ENCODE data around the gene ILKAP.

ILKAP gene, protein sequence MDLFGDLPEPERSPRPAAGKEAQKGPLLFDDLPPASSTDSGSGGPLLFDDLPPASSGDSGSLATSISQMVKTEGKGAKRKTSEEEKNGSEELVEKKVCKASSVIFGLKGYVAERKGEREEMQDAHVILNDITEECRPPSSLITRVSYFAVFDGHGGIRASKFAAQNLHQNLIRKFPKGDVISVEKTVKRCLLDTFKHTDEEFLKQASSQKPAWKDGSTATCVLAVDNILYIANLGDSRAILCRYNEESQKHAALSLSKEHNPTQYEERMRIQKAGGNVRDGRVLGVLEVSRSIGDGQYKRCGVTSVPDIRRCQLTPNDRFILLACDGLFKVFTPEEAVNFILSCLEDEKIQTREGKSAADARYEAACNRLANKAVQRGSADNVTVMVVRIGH

DNA sequence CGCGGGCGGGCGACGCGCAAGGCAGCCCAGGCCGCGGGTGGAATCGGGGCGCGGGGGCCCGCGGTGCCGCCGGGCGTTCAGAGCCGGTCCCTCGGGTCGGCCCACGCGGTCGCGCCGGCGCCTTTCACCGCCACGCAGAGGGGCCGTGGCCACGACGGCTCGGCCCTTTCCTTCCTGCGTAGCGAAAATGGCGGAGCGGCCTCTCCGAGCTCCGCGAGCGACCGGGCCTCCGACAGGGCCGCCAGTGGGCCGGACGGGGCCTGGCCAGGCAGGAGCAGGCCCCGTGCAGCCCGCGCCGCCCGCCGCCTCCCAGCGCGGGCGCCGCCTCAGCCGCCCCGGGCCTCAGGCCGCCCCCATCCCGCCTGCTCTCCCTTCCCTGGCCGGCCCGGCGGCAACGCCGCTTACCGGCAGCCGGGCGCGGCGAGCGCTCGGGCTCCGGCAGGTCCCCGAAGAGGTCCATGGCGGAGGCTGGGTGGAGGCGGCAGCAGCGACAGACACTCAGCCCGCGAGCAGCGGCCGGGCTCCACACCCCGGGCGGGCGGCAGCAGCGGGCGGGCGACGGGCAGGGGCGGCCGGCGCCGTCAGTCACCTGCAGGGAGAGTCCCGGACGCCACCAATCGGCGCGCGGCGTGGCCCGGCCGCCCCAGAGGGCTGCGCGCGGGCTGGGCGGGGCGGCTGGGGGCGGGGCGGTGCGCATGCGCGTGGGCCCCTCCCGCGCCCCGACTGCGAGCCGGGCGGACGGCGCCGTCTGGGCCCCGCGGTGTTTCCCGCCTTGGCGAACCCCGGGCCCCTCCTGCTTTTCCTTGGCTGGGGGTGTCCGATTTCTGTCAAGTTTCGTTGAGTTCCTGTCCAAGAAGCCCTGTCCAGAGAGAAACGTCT lies at the start of gene ILKAP:
Gene ILKAP (minus strand): TSS at position 602 of the 879 bp plus-strand sequence. CDS start 142 bp downstream, at position 460.
- peak; percentile 79 to 86 for DNase-seq (ENCODE audit: low read depth in 2 of 2)

DNA sequence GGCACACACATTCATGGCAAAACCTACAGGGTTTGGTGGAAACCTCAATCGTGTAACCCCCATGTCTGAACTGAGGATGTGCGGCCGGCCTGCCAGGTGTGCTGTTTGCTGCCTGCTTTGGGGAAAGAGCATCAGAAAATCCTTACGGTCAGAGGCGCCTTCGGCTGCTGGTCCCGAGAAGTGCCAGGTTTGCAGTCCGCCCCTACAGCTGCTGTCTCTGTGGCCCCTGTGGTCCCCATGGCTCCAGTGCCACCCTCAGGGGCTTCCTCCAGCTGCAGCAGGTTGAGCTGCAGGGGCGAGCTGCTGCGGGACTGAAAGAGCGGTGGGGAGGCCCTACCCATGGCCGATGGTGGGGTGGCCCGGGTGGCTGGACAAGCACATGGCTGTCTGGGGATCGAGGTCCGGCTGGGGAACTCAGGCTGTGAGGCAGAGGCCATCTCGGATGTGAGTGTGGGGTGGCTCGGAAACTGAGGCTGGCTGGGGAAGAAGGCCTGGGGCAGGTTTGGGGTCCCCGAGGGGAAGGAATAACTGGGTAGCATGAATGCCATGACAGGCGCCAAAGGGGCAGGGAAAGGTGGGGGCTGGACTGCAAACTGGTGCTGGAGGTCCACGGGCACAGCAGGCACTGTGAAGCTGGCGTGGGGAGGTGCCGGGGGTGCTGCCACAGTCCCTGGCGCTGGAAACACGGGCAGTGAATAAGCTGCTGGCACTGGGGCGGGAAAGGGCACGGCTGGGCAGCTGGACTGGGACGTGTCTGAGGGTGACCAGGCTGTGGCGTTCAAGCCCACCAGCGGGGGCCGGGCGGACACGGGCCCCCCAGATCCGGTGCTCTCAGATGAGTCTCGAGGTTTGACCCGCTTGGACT lies 49.5 kb upstream of the ILKAP start:
- no peak for DNase-seq (ENCODE audit: low read depth in 2 of 2)

DNA sequence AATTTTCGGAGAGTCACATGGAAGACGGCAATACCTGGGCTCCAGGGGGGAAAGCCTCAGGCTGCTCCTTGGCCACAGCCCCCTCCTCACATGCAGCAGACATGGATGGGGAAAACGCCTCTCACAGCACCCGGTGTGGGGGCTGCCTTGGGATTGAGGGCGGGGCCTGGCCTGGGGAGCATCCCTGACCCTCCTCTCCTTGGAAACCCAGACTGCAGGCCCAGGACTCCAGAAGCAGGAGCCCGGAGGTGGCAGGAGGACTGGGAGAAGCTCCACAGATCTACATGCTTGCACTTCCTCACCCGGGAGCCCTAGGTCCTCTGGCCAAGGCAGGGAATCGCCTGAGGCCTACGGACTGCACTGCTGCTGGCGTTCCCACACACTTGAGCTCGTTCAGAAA lies 48.5 kb upstream of the ILKAP start:
- DNase-seq (ENCODE audit: low read depth in 2 of 2), result no peak

DNA sequence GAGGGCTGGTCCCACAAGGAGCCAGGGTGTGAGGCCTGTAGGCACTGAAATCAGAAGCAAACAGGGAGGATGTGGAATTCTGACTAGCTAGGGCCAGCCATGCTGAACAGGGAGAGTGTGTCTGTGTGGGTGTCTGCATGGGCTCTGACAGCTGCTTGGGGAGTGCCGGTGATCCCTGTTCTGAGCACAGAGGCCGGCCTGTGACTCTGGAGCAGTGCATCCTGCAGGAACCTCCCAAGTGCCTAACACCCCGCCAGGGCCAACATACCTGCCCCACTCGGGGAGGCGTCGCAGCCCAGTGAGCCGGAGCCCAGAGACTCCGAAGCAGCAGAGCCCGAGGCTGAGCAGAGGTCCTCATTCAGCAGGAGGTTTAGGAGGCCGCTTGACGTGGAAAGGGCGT lies 47.8 kb upstream of the ILKAP start:
- DNase-seq (ENCODE audit: low read depth in 2 of 2), result no peak

DNA sequence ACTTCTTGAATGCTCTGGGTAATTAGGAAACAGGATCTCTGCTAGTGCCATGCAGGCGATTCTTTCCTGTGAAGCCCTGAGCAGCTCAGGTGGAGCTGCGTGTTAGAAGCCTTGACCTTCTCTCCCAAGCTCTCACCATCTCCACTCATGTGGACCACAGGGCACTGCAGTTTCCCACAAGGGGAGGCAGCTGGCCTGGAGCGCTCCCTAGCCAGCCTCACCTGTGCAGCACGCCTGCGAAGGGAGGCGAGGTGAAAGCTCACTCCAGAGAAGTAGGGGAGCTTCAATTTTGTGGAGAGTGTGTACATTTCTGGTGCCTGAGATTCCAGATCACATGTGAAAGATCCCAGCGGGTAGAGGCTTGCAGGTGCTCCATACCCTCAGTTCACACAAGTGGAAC lies 47.4 kb upstream of the ILKAP start:
- no peak for DNase-seq (ENCODE audit: low read depth in 2 of 2)

DNA sequence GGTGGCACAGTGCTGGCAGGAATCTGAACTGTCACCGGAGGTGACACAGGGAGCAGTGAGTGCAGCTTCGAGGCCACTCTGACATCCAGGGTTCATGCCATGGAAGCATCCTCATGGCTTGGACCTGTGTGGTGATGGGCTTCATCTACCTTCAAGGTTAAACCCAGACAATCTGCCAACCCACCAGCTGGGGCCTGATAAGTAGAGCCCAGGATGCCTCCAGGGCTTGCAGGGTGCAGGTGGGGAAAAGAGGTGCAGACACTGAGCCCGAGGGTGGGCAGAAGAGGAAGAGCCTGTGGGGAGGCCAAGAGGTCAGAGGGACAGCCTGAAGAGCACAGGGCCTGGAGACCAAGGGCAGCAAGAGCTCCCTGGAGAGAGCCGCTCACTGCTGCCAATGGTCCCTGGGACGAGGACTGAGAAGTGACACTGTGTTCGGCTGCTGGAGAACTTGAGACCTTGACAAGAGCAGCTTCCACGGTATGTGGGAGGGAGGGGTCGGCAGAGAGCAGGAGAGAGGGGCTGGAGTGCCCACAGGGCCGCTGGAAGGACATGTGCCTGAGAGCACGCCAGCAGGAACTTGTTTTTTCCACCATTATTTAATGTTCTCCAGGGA lies 44.5 kb upstream of the ILKAP start:
- DNase-seq (ENCODE audit: low read depth in 2 of 2), result no peak

DNA sequence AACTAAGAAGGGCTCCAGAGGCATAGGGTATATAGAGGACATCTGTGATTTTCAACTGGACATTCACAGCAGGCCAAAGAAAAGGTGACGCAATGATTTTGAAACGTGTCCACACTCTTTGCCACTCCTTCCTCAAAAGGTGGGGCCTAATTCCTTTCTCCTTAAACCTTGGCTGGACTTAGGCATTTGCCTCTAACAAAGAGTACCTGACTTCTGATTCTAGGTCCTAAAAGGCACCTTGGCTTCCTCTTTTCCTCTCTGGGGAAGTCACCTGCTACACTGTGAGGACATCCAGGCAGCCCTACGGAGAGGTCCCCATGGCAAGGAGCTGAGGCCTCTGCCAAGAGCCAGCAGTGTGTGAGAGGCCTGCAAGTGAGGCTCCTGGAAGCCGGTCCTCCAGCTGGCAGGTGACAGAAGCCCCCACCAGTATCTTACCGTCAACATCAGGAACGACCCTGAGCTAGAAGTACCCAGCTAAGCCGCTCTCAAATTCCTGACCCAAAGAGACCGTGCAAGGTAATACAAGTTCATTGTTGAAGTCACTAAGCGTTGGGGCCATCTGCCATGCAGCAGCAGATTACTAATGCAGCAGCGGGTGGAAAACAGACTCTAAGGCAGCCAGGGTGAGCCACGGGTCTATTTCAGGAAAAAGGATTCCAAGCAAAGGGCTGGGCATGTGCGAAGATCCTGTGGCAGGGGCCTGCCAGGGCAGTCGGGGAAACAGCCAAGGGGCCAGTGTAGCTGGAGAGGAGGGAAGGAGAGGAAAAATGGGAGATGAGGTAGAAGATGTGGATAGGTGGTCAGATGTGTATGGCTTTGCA lies 43.7 kb upstream of the ILKAP start:
- DNase-seq (ENCODE audit: low read depth in 2 of 2), result no peak

DNA sequence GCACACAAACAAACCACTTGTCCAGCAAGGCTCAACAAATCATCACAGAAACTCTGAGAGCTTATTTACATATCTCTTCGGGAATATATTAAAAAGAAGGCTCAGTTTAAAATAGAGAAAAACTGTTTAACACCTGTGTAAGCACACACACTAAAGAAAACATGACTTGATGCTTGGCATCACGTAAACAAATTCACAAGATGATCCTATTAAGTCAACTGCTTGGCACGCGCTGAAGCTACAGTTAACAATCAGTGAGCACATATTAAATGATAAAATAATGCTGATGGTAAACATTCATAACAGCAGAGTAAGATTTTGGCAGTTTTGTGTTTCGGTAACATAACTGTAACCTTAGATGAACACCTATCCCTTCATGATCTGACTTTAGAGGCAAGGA lies 40.7 kb upstream of the ILKAP start:
- DNase-seq (ENCODE audit: low read depth in 2 of 2), result no peak

DNA sequence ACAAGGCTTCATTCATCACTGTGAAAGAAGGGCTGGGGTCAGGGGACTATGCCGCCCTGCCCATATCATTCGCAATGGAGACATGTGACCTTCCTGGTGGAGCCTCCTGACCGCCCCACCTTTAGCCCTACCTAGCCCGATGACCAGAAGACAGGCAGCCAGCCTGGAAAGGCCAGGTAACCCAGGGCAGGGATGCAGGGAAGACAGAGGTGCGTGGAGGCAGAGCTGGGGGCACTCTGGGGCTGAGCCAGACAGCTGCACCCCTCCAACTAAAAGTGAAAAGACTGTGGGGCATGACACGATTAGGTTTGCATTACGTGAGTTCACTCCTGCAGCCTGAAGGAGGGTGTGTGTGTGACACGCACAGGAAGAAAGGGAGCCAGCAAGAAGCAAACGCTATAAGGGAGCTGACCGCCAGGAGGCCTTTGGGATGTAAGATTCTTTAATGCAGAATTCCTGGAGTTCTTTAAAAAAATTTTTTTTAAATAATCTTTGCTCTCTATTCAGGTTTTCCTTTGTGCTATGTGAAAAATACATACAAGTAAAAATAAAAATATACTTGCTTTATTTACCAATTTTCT lies 40.1 kb upstream of the ILKAP start:
- no peak for DNase-seq (ENCODE audit: low read depth in 2 of 2)

DNA sequence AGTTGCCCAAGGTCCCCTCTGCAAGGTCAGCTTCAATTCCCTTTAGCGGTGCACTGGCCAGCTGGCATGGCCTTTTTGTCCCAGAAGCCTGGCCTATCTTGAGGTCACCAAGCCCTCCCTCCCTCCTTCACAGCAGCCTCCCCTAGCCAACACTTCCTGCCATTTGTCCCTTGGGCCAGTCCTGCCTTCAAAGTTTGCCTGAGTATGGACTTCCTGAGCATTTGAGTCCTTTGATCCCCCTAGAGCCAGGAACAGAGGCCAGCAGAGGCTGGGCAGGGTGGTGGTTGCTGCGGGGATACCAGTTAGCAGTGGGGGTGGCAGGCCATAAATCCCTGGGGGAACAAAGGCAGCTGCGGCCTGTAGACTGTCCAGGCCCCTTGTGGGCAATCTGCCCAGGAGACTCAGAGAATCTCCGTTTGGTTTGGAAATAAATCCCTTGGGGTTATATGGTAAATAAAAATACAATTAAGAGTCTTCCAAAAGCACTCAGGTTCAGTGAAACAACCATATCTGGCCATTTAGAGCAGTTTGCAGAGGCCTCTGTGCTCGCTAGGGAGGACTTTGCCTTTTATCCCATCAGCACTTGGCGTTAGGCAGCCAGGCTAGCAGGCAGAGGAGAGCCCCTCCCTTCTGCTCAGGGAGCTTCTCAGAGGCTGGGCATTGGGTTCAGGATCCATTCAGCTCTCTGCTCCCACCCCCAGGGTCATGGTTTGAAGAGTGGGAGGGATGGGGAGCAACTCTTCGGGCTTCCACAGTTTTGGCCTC lies 39.4 kb upstream of the ILKAP start:
- no peak for DNase-seq (ENCODE audit: low read depth in 2 of 2)

DNA sequence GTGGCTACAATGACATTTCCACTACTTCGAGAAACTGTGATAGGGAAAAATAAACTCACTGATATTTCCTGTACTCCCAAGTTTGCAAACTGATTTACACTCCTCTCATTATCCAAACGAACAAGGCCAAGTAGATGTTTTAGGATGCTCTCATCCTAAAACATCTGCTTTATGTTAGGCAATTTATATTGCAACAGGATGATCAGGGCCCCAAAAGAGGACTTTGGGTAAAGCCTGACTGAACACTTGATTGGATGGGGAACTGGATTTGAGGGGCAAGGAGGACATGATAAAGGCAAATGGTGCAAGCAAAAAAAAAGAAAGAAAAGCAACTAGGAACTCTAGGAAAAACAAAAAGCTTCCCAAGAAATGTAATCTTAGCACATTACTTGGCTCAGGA lies 38.5 kb upstream of the ILKAP start:
- no peak for DNase-seq (ENCODE audit: low read depth in 2 of 2)

DNA sequence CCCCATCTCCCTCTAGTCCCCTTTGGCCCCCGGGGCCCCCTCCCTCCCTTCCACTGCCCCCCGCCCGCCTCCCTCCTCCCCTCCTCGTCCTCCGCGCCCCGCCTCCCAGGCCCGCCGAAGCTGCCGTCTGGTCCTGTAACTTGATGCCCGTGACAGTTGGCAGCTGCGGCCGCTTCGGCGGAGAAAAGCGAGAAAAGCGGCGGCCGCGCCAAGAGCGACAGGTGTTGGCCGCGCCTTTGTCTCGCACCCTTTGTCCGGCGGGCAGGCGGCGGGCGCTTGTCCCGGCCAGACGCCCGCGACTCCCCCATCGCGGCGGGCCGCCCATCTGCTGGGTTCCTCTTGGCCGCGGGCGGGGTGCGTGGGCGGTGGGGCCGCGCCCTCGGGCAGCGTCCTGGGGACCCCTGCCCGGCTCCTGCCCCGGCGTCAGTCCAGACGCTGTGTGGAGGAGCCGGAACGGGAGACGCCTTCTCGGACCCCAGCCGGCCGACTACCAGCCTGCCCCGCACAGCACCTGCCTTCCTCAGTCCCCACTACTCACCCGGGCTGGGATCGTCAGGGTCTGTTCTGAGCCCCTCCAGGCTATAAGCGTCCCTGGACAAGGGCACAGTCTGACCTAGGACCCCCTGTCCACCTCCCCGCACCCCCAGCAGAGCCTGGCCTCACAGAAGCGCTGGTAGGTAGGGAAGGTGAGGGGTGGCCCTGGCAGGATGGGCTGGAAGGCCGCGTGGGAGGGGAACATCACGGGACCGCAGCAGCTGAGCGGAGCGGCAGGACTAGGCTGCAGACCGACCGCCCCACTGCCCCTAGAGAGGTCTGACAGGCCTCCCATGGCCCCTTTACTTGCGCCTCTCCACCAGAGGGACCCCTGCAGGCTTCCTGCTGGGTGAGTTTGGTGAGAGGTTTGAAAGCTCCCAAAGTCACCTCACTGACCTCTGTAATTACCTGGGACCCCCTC lies 37.5 kb upstream of the ILKAP start:
- DNase-seq (ENCODE audit: low read depth in 2 of 2), result no peak

DNA sequence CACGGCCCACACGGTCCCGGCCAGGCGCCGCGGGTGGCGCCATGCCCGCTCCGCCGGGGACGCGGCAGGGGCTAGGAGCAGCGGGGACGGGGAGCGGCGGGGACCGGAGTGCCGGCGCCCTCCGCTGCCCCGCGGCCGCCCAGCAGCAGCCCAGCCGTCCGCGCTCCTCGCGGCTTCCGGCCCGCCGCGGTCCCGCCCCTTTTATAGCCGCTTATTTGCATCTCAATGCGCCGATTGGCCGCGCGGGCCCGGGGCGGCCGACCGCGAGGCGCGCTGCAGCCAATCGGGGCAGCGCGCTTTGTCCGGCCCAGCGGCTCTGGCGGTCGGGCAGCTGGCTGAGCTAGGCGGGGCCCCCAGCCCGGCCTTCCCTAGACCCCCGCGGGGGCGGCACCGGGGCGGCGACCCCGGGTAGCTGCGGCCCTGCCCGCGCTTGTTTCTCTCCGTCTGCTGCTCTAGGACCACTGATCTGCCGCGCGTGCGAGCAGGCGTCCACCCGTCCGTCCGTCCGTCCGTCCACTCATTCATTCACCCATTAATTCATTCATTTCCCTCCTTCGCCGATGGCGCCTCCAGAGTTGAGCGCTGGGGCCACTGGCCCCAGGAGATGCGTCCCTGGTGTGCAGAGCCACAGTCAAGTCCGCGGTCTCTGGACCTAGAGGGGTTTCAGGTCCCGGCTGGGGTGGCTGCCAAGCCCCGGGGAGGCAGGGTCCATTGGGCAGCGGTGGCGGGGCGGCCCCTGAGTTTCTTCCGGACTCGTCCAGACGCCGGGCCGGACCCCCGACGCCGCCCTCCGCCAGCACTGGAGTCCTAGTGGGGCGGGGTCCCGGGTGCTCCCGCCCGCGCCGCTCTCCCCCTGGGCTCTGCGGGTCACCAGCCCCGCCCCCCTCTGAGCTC lies 36.6 kb upstream of the ILKAP start, which contains the start of gene HES6:
Gene HES6 (minus strand): TSS at position 176 of the 894 bp plus-strand sequence. CDS start 133 bp downstream, at position 43.
- peak; percentile 52 to 68 for DNase-seq (ENCODE audit: low read depth in 2 of 2)

DNA sequence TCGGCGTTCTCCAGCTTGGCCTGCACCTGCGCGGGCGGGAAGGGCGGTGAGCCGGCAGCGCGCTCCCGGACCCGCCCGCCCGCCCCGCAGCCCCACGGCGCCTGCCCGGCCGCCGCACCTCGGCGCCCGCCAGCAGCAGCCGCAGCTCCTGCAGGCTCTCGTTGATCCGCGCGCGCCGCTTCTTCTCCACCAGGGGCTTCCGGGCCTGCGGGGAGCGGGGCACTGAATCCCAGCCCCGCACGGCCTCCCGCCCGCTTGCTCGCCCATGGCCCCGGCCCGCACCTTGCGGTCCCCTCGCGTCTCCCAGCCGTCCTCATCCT lies 36.0 kb upstream of the ILKAP start:
- DNase-seq (ENCODE audit: low read depth in 2 of 2), result no peak

DNA sequence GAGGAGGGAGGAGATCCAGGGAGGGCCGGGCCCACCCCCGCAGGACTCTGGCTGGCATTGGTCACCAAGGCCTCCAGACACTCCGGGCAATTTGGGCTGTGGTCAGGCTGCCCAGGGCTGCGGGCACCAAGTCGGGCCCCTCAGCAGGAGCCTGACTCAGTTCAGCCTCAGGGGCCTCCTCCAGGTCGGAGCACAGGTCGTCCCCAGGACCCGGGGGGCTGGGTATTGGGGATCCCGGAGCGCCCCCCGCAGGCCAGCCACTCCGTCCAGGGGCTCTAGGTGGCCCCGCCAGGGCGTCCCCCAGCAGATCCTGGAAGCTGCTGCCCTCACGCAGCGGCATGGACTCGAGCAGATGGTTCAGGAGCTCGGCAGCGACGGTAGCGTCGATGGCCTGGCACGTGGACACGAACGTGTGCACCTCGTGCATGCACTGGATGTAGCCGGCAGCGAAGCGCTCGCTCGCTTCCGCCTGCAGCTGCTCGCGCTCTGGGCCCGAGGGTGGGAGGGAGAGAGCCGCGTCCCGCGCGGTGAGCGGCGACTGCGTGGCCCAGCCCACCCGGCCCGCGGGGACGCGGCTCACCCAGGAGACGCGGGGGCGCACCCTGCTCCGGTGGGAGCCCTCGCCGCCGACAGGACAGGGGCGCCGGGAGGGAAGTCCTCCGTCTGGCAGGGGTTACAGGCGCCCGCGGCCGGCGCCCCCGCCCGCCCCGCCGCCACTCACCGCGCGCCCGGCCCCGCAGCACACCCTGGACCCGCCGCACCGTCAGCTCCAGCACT lies 35.5 kb upstream of the ILKAP start:
- peak in 1 of 2 donors; percentile 22 for DNase-seq (ENCODE audit: low read depth in 2 of 2)

DNA sequence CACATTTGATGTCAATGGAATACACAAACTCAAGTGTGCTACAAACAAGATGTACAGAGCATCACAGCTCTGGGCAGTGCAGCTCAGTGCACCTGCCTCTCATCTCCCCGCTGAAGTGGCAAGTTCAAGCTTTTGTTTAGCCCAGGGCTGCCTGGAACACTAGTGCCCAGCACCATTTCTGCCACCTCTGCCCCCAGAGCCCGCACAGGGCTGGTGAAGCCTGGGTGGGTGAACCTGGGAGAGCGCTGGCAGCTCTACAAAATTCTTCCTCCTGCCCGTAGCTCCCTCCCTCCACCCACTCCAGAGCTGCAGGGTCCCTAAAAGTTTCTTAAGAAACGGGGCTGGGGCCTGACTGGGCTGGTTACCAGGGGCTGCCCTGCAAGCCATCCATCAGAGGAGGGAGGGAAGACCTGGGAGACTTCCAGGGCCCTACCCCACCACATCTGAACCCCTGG lies 34.8 kb upstream of the ILKAP start:
- no peak for DNase-seq (ENCODE audit: low read depth in 2 of 2)

Data from stimulated activated CD4-positive, alpha-beta T cell treated with anti-CD3 and anti-CD28 coated beads, Interleukin-15, amount 100 ng/mL, for 48 hours (primary cell).